ENCODE results near the gene MT1G.
"Not testable (repeated sequence)": the region's sequence is repeated elsewhere in the genome, so short reads cannot be mapped to it uniquely, and the experiment has no call there.

Gene MT1G

GRCh38 chr16:56637814-56638750 lies 29.8 kb downstream of the MT1G start, which contains the start of gene MT1A:
TSS of gene MT1A (plus strand) at chr16:56638666. CDS start at chr16:56638739, 73 bp downstream.
- in situ Hi-C loops (cut with MboI; ENCODE audit: low sequenced_read_pairs): no loop called here

DNA sequence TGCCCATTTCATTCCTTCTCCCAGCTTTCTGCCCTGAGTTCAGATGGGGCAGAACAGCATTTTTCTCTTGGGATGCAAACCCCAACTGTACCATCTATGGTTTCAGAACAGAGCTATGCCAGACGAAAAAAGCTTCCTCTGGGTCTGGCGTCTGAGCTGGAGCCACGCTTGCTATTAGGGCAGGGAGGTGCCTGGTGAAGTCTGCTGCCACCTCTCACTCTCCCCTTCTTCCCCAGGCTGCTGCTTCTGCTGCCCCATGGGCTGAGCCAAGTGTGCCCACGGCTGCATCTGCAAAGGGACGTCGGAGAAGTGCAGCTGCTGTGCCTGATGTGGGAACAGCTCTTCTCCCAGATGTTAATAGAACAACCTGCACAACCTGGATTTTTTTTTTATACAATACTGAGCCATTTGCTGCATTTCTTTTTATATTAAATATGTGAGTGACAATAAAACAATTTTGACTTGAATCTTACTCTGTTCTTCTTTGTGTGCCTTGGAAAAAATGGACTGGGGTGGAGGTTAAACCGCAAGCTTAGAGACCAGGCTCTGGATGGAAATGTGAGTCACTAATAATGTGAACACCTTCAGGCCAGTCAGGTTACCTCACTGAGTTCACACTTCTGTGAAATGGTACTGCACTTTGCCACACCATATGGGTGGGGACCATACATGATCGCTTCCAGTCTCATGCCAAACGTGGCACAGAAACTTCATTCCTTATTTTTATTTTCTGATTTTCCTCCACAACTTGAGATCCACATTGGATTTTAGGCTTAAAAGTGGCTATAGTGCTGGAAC lies 31.1 kb downstream of the MT1G start:
- in situ Hi-C loops (cut with MboI; ENCODE audit: low sequenced_read_pairs): no loop called here

GRCh38 chr16:56635441-56635967 lies 32.4 kb downstream of the MT1G start:
- in situ Hi-C loops (cut with MboI; ENCODE audit: low sequenced_read_pairs): no loop called here

- in situ Hi-C loops (cut with MboI; ENCODE audit: low sequenced_read_pairs): no loop called here
These were observed 33.0 kb downstream of the MT1G start for GRCh38 chr16:56634715-56635440.

- in situ Hi-C loops (cut with MboI; ENCODE audit: low sequenced_read_pairs): no loop called here
These were observed 34.3 kb downstream of the MT1G start for GRCh38 chr16:56633535-56633934.

- in situ Hi-C loops (cut with MboI; ENCODE audit: low sequenced_read_pairs): no loop called here
These were observed 35.0 kb downstream of the MT1G start for GRCh38 chr16:56632848-56633365.

DNA sequence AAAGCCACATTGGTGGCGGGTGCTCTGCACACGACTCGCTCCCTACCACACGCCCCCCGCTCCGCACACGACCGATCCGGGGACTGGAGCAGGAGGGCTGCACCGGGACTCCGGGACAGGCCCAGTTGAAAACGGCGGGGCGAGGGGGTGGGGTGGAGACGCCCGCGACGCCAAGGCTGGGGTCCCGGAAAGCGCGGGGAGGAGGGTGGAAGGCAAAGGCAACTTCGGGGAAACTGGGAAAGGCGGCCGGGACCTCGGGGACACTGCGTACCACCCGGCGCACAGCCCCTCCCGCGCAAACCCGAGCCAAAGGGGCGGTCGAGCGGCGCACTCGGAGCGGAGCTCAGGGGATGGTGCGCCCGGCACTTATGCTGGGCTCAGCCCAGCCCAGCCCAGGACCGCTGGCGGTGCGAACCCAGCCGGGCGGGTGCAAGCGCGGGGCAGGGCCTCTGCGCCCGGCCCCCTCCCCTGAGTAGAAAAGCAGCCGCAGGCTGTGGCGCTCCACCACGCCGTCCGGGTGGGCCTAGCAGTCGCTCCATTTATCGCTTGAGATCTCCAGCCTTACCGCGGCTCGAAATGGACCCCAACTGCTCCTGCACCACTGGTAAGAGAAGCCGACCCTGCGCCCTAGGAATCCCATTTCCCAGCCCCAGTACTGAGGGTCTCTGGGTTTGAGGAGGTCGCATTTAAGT lies 35.6 kb downstream of the MT1G start, which contains the start of gene MT1M:
Gene MT1M (plus strand): TSS at position 504 of the 692 bp plus-strand sequence. CDS start 73 bp downstream, at position 577.
- in situ Hi-C loops (cut with MboI; ENCODE audit: low sequenced_read_pairs): no loop called here

- in situ Hi-C loops (cut with MboI; ENCODE audit: low sequenced_read_pairs): no loop called here
These were observed 36.1 kb downstream of the MT1G start for GRCh38 chr16:56631832-56632155.

GRCh38 chr16:56631197-56631596 lies 36.7 kb downstream of the MT1G start:
- in situ Hi-C loops (cut with MboI; ENCODE audit: low sequenced_read_pairs): no loop called here

GRCh38 chr16:56630134-56630533 lies 37.7 kb downstream of the MT1G start:
- in situ Hi-C loops (cut with MboI; ENCODE audit: low sequenced_read_pairs): no loop called here

DNA sequence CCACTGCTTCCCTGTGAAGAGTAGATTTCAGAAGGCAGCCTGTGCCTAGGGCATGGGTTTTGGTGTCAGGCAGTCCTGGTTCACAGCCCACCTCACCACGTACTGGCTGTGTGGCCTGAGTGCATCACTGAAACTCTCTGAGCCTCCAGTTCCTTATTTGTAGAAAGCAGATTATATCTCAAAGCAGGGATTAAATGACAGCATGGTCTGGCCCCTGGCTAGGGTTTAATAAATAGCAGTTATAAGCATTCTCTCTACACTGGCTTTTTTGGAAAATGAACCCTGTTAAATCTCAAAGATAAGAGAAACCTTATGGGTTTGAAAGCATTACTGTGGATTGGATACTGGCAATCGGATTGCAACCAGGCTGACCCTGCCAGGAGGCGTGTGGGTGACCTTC lies 38.3 kb downstream of the MT1G start:
- in situ Hi-C loops (cut with MboI; ENCODE audit: low sequenced_read_pairs): no loop called here

GRCh38 chr16:56628486-56629350 lies 39.1 kb downstream of the MT1G start:
- in situ Hi-C loops (cut with MboI; ENCODE audit: low sequenced_read_pairs): no loop called here

- in situ Hi-C loops (cut with MboI; ENCODE audit: low sequenced_read_pairs): no loop called here
These were observed 41.2 kb downstream of the MT1G start for GRCh38 chr16:56626685-56627084.

DNA sequence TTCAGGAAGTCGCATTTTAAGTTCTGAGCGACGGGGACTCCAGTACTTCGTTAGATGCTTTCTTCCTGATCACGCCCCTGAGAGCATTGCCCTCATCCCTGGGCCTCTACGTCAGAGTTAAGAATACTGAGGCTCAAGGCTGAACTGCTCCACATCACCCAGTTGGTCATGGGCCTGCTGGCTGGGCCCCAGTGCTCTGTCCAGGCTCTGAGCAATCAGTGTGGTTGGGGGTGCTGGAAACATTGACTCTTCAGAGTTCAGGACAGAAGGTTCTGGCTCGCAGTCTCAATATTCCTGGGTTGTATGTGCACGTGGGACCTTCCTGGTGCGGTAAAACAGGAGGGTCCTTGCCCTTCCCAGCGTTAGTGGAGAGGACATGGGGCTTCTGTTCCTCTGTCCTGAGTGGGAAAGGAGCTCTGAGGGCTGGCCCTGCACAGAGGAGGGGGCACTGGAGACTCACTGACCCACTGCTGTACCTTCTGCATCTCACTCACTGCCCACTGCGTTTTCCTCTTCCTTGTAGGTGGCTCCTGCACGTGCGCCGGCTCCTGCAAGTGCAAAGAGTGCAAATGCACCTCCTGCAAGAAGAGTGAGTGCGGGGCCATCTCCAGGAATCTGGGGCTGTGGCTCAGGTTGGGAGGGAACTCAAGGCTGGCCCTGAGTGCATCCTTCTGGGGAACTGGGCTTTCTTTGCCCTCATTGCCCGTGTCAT lies 41.8 kb downstream of the MT1G start:
- in situ Hi-C loops (cut with MboI; ENCODE audit: low sequenced_read_pairs): no loop called here

DNA sequence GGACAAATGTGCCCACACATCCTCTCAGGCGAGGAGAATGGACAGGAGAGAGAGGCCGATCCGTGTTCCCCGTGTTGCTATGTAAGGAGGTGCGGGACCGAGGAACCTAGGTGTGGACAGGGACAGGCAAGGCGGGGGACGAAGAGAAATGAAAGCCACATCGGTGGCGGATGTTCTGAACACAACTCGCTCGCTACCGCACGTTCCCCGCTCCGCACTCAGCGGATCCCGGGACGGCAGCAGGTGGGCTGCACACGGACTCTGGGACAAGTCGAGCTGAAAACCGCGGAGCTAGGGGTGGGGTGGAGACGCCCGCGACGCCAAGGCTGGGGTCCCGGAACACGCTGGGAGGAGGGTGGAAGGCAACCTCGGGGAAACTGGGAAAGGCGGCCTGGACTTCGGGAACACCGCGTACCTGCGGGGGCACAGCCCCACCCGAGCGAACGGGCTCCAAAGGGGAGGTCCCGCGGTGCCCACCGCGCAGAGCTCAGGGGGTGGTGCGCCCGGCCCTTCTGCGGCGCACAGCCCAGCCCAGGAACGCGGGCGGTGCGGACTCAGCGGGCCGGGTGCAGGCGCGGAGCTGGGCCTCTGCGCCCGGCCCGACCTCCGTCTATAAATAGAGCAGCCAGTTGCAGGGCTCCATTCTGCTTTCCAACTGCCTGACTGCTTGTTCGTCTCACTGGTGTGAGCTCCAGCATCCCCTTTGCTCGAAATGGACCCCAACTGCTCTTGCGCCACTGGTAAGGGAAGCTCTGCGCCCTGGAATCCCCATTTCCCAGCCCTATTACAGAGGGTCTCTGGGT lies 42.5 kb downstream of the MT1G start, which contains the start of gene MT1E:
Gene MT1E (plus strand): TSS at position 642 of the 803 bp plus-strand sequence. CDS start 71 bp downstream, at position 713.
- in situ Hi-C loops (cut with MboI; ENCODE audit: low sequenced_read_pairs): no loop called here

- in situ Hi-C loops (cut with MboI; ENCODE audit: low sequenced_read_pairs): no loop called here
These were observed 44.2 kb downstream of the MT1G start for GRCh38 chr16:56623637-56624036.

DNA sequence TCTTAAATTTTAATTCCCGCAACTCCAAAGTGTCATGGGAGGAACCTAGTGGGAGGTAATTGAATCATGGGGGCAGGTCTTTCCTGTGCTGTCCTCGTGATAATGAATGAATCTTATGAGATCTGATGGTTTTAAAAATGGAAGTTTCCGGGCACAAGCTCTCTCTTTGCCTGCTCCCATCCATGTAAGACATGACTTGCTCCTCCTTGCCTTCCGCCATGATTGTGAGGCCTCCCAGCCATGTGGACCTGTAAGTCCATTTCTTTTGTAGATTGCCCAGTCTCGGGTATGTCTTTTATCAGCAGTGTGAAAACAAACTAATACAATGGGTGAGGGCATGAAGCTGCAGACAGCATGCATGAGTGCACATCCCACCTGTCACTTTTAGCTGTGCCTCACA lies 44.7 kb downstream of the MT1G start:
- in situ Hi-C loops (cut with MboI; ENCODE audit: low sequenced_read_pairs): not testable (repeated sequence)
